Keratinocyte (primary cell): ENCODE data around the gene TRIM25. TPM values are rescaled to one million over a fixed set of nuclear protein-coding genes. Genes with fewer than 3 reads are reported as not detected.

Experiments used
- DNase-seq: peaks from one replicate; pipeline ENCODE4 v3.0.0-alpha.2; 2011; ENCODE audit warnings: low read depth, missing footprints, low spot score
- FAIRE-seq: peaks from 2 replicates; lab custom pipeline; 2011; peaks lifted over from hg19 to GRCh38; lab: Jason Lieb, UNC
- H2AFZ ChIP-seq: 2 replicates; pipeline ENCODE4 v1.6.0; 2012; ENCODE audit warnings: low read length, control low read depth, inconsistent platforms; ENCODE audit not compliant: control insufficient read depth
- H3K27ac ChIP-seq: 2 replicates; pipeline ENCODE4 v1.5.1; 2011; ENCODE audit warnings: low read length; ENCODE audit not compliant: control insufficient read depth, insufficient read depth
- H3K27me3 ChIP-seq: 3 replicates; pipeline ENCODE4 v1.6.0; 2011; ENCODE audit warnings: low read length; ENCODE audit not compliant: control insufficient read depth, insufficient read depth; ENCODE audit errors: extremely low read depth
- H3K36me3 ChIP-seq, 2 experiments: 2 replicates in 1 of 2; 3 replicates in 1 of 2; pipeline ENCODE4 v1.5.1; 2011; ENCODE audit warnings: low read length in 2 of 2, mild to moderate bottlenecking in 1 of 2; ENCODE audit not compliant: control insufficient read depth in 2 of 2, insufficient read depth in 2 of 2; ENCODE audit errors: extremely low read depth in 1 of 2
- H3K4me1 ChIP-seq: 3 replicates; pipeline ENCODE4 v1.5.1; 2011; ENCODE audit warnings: low read length; ENCODE audit not compliant: control insufficient read depth, insufficient read depth; ENCODE audit errors: extremely low read depth
- H3K4me2 ChIP-seq: 3 replicates; pipeline ENCODE4 v1.6.0; 2011; ENCODE audit warnings: low read depth, low read length; ENCODE audit not compliant: control insufficient read depth, insufficient read depth; ENCODE audit errors: extremely low read depth
- H3K4me3 ChIP-seq, 3 experiments: fragments of 200-600 bp in 1 of 3; sonication (generic) in 1 of 3; 2 replicates in 2 of 3; 3 replicates in 1 of 3; pipeline ENCODE4 v1.5.1; 2011 to 2016; ENCODE audit warnings: low read length in 3 of 3, mild to moderate bottlenecking in 3 of 3, control low read depth in 2 of 3, inconsistent platforms in 1 of 3, low read depth in 1 of 3, mixed read lengths in 1 of 3, mixed run types in 1 of 3, moderate library complexity in 1 of 3; ENCODE audit not compliant: control insufficient read depth in 2 of 3, insufficient read depth in 2 of 3; ENCODE audit errors: extremely low read depth in 1 of 3
- H3K79me2 ChIP-seq: 2 replicates; pipeline ENCODE4 v1.6.0; 2012; ENCODE audit warnings: low read length; ENCODE audit not compliant: control insufficient read depth, insufficient read depth
- H3K9ac ChIP-seq: 3 replicates; pipeline ENCODE4 v1.6.0; 2011; ENCODE audit warnings: low read length; ENCODE audit not compliant: control insufficient read depth, insufficient read depth; ENCODE audit errors: extremely low read depth
- H3K9me1 ChIP-seq: 3 replicates; pipeline ENCODE4 v1.6.0; 2011; ENCODE audit warnings: low read length; ENCODE audit not compliant: control insufficient read depth, insufficient read depth; ENCODE audit errors: extremely low read depth
- H3K9me3 ChIP-seq: 2 replicates; pipeline ENCODE4 v1.5.1; 2012; ENCODE audit warnings: low read depth, low read length; ENCODE audit not compliant: control insufficient read depth
- H4K20me1 ChIP-seq: 3 replicates; pipeline ENCODE4 v1.6.0; 2011; ENCODE audit warnings: low read length; ENCODE audit not compliant: control insufficient read depth, insufficient read depth; ENCODE audit errors: extremely low read depth
- CTCF ChIP-seq, 3 experiments: IDR thresholded peaks in 1 of 3; conservative IDR thresholded peaks in 1 of 3; optimal IDR thresholded peaks in 1 of 3; 2 replicates in 2 of 3; 3 replicates in 1 of 3; pipeline versions ENCODE3 to v1.5.1; 2011; ENCODE audit warnings: low read length in 3 of 3, mild to moderate bottlenecking in 3 of 3, moderate library complexity in 2 of 3, control low read depth in 1 of 3, inconsistent platforms in 1 of 3; ENCODE audit not compliant: insufficient read depth in 2 of 3; ENCODE audit errors: extremely low read depth in 1 of 3
- EZH2 ChIP-seq: IDR thresholded peaks from one replicate; pipeline ENCODE4 v1.6.1; 2012; ENCODE audit warnings: inconsistent platforms, mild to moderate bottlenecking, low read length, moderate library complexity
- dilution Hi-C: fragments of 300-500 bp; cut with MboI; formaldehyde crosslinking; loops from one replicate; pipeline ENCODE4 v1.7.0; 2020; ENCODE audit warnings: low sequenced_read_pairs; ENCODE audit not compliant: extremely low pct_ligation_motif_present
- polyA plus RNA-seq, 5 experiments: library from polyadenylated mRNA; depleted of rRNA in 3 of 5; stranded (reverse) in 3 of 5; stranded (forward) in 1 of 5; unstranded in 1 of 5; fragments of >200 nt; gene quantifications; 1 replicate in 1 of 5; 2 replicates in 3 of 5; 3 replicates in 1 of 5; pipeline versions ENCODE4 v1.2.1 to v1.2.3, GENCODE V29; 2011 to 2012; ENCODE audit warnings: missing spikeins in 2 of 5, low read depth in 1 of 5, low replicate concordance in 1 of 5

Gene TRIM25
- polyA plus RNA-seq, 1 donor (not counting 4 experiments of a cell fraction or from before 2014, with no cell fraction given): 60.3 TPM

GRCh38 chr17:56868716-56869115 is 45.1 kb downstream of the TRIM25 start:
- Histone ChIP-seq H3K27ac (no peak overlapping the region), H3K4me3 (no peak overlapping the region), H3K9me3 (no peaks in the 10 kb centered on the region), H3K36me3 (peaks cover 0 to 10% of the 10 kb centered on the region in 2 experiments), H4K20me1 (no peaks in the 10 kb centered on the region), H3K9ac (no peak overlapping the region), H3K4me1 (no peaks in the 10 kb centered on the region), H3K27me3 (no peaks in the 10 kb centered on the region), H2AFZ (no peak overlapping the region), H3K4me2 (no peak overlapping the region), H3K79me2 (no peaks in the 10 kb centered on the region), H3K9me1 (no peaks in the 10 kb centered on the region)
- no peak for TF ChIP-seq CTCF (optimal IDR thresholded peaks at IDR 0.05 in 1 of 3, IDR thresholded peaks at IDR 0.05 in 1 of 3, conservative IDR thresholded peaks at IDR 0.05 in 1 of 3; ENCODE audit: extremely low read depth in 1 of 3, insufficient read depth in 2 of 3, low read length in 3 of 3)
- TF ChIP-seq EZH2: no peak
- no peak for DNase-seq
- FAIRE-seq: no peak
- dilution Hi-C loops: no loop called here

DNA sequence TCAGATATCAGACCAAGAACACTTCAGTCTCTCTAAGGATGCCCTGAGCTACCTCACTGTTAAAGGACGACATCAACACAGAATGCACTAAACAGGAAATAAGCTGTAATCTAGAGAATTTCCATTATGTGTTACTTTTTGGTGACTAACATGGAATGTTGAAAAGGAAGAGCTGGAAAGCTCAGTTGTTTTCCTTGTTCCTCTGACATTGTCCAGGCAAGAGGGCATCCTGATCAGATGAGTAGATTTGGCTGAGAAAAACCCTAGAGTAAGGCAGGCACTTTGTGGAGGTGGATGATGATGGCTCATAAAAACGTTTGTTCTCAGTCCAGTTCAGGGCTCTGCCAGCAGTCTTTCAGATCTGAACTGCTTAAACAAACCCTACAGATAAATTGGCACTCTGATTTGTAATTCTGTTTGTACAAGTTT is 45.9 kb downstream of the TRIM25 start:
- DNase-seq: no peak
- Histone ChIP-seq H3K9ac (no peak overlapping the region), H3K9me3 (no peaks in the 10 kb centered on the region), H3K4me2 (no peak overlapping the region), H3K36me3 (peaks cover 0 to 10% of the 10 kb centered on the region in 2 experiments), H3K4me3 (no peak overlapping the region), H3K79me2 (no peaks in the 10 kb centered on the region), H4K20me1 (no peaks in the 10 kb centered on the region), H2AFZ (no peak overlapping the region), H3K27me3 (no peaks in the 10 kb centered on the region), H3K9me1 (no peaks in the 10 kb centered on the region), H3K4me1 (no peaks in the 10 kb centered on the region), H3K27ac (no peak overlapping the region)
- peak; percentile 17 for FAIRE-seq
- dilution Hi-C loops: no loop called here
- TF ChIP-seq EZH2 (no peak), CTCF (optimal IDR thresholded peaks at IDR 0.05 in 1 of 3, IDR thresholded peaks at IDR 0.05 in 1 of 3, conservative IDR thresholded peaks at IDR 0.05 in 1 of 3; ENCODE audit: extremely low read depth in 1 of 3, insufficient read depth in 2 of 3, low read length in 3 of 3) (no peak)
